Astrocyte (in vitro differentiated cells and primary cell): ENCODE results near the gene OR3A1. TPM values are rescaled to one million over a fixed set of nuclear protein-coding genes. Genes with fewer than 3 reads are reported as not detected.
"Not testable (repeated sequence)": the region's sequence is repeated elsewhere in the genome, so short reads cannot be mapped to it uniquely, and the experiment has no call there.

Source experiments
- DNase-seq: peaks from one replicate; pipeline ENCODE4 v3.0.0-alpha.2; 2010; ENCODE audit warnings: low read depth
- FAIRE-seq: peaks from 2 replicates; lab custom pipeline; 2011; peaks lifted over from hg19 to GRCh38; lab: Jason Lieb, UNC
- H2AFZ ChIP-seq: 2 replicates; pipeline ENCODE4 v1.6.0; 2012; ENCODE audit warnings: low read depth, low read length, inconsistent platforms
- H3K27ac ChIP-seq: 2 replicates; pipeline ENCODE4 v1.5.1; 2011; ENCODE audit warnings: low read depth, low read length, inconsistent platforms
- H3K27me3 ChIP-seq: 2 replicates; pipeline ENCODE4 v1.6.0; 2011; ENCODE audit warnings: low read length, inconsistent platforms; ENCODE audit not compliant: insufficient read depth
- H3K36me3 ChIP-seq: 2 replicates; pipeline ENCODE4 v1.5.1; 2011; ENCODE audit warnings: low read length, inconsistent platforms; ENCODE audit not compliant: insufficient read depth
- H3K4me1 ChIP-seq: 2 replicates; pipeline ENCODE4 v1.5.1; 2011; ENCODE audit warnings: low read length, inconsistent platforms; ENCODE audit not compliant: insufficient read depth
- H3K4me2 ChIP-seq: 2 replicates; pipeline ENCODE4 v1.6.0; 2012; ENCODE audit warnings: low read length, inconsistent platforms
- H3K4me3 ChIP-seq: 2 replicates; pipeline ENCODE4 v1.5.1; 2011; ENCODE audit warnings: low read depth, mild to moderate bottlenecking, low read length, inconsistent platforms; ENCODE audit not compliant: insufficient read depth
- H3K79me2 ChIP-seq: 2 replicates; pipeline ENCODE4 v1.6.0; 2012; ENCODE audit warnings: mild to moderate bottlenecking, low read length, inconsistent platforms; ENCODE audit not compliant: insufficient read depth
- H3K9ac ChIP-seq: 2 replicates; pipeline ENCODE4 v1.6.0; 2012; ENCODE audit warnings: mild to moderate bottlenecking, low read length, inconsistent platforms
- H3K9me3 ChIP-seq: 2 replicates; pipeline ENCODE4 v1.5.1; 2012; ENCODE audit warnings: low read depth, mild to moderate bottlenecking, low read length, inconsistent platforms; ENCODE audit not compliant: insufficient read depth
- H4K20me1 ChIP-seq: 2 replicates; pipeline ENCODE4 v1.6.0; 2012; ENCODE audit warnings: low read length, inconsistent platforms; ENCODE audit not compliant: insufficient read depth
- H3K27ac Mint-ChIP-seq: one replicate; pipeline ENCODE4 v1.8.0; 2021; ENCODE audit warnings: mild to moderate bottlenecking, mixed read lengths; ENCODE audit not compliant: unreplicated experiment
- H3K27me3 Mint-ChIP-seq: one replicate; pipeline ENCODE4 v1.8.0; 2021; ENCODE audit warnings: low read depth, mixed read lengths; ENCODE audit not compliant: unreplicated experiment
- H3K36me3 Mint-ChIP-seq: one replicate; pipeline ENCODE4 v1.8.0; 2021; ENCODE audit warnings: low read depth, mixed read lengths; ENCODE audit not compliant: unreplicated experiment
- H3K4me1 Mint-ChIP-seq: one replicate; pipeline ENCODE4 v1.8.0; 2021; ENCODE audit warnings: low read depth, mixed read lengths; ENCODE audit not compliant: unreplicated experiment
- H3K4me3 Mint-ChIP-seq: one replicate; pipeline ENCODE4 v1.8.0; 2021; ENCODE audit warnings: mild to moderate bottlenecking, moderate library complexity, mixed read lengths; ENCODE audit not compliant: unreplicated experiment
- H3K9me3 Mint-ChIP-seq: one replicate; pipeline ENCODE4 v1.8.0; 2021; ENCODE audit warnings: mild to moderate bottlenecking, mixed read lengths; ENCODE audit not compliant: unreplicated experiment
- EZH2 ChIP-seq: IDR thresholded peaks from 2 replicates; pipeline ENCODE4 v1.6.1; 2012; ENCODE audit warnings: mild to moderate bottlenecking, low read length, inconsistent platforms; ENCODE audit not compliant: insufficient read depth
- total RNA-seq: library from RNA; stranded (reverse); gene quantifications from 2 replicates; pipeline ENCODE4 v1.2.1, GENCODE V29; 2021
- TF ChIP-seq, protein P1 (sequence below): IDR thresholded peaks from 2 replicates; pipeline ENCODE4 v1.5.1; 2011; ENCODE audit warnings: low read depth, mild to moderate bottlenecking, inconsistent platforms, low read length, moderate library complexity; ENCODE audit not compliant: insufficient read depth

OR3A1 gene
- total RNA-seq, 1 donor from 2014 or later = not detected

DNA sequence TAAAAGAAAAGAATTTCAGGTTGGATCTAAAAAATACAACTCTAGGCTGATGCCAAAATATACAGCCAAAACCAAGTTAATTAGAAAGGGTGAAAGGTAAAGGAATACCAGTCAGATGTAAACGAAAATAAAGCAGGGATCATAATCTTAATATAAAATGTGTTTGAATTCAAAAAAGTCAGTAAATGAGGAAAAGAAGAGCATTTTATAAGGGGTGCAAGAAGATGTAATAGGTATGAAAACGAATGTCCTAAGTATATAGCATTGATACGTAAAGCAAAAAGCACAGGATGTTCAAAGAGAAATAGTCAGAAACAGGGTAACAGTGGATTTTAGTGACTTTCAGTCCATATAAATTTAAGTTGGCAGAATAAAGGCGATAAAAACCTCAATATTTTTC lies 2.5 kb downstream of the OR3A1 start:
- Mint-ChIP-seq H3K9me3 (peaks cover 5% of the 10 kb centered on the region), H3K27ac (no peak overlapping the region), H3K36me3 (no peaks in the 10 kb centered on the region), H3K4me3 (no peak overlapping the region), H3K4me1 (no peaks in the 10 kb centered on the region), H3K27me3 (peaks cover 15% of the 10 kb centered on the region)
- H3K4me3 ChIP-seq = no peak overlapping the region
- H2AFZ ChIP-seq = no peak overlapping the region
- peaks cover 3% of the 10 kb centered on the region for H3K9me3 ChIP-seq
- no peak overlapping the region for H3K27ac ChIP-seq
- no peaks in the 10 kb centered on the region for H3K79me2 ChIP-seq
- FAIRE-seq = no peak
- no peaks in the 10 kb centered on the region for H4K20me1 ChIP-seq
- no peaks in the 10 kb centered on the region for H3K4me1 ChIP-seq
- no peak for DNase-seq
- H3K36me3 ChIP-seq = no peaks in the 10 kb centered on the region
- H3K4me2 ChIP-seq = no peak overlapping the region
- no peak overlapping the region for H3K9ac ChIP-seq
- no peak for TF ChIP-seq EZH2
- TF ChIP-seq, protein P1, sequence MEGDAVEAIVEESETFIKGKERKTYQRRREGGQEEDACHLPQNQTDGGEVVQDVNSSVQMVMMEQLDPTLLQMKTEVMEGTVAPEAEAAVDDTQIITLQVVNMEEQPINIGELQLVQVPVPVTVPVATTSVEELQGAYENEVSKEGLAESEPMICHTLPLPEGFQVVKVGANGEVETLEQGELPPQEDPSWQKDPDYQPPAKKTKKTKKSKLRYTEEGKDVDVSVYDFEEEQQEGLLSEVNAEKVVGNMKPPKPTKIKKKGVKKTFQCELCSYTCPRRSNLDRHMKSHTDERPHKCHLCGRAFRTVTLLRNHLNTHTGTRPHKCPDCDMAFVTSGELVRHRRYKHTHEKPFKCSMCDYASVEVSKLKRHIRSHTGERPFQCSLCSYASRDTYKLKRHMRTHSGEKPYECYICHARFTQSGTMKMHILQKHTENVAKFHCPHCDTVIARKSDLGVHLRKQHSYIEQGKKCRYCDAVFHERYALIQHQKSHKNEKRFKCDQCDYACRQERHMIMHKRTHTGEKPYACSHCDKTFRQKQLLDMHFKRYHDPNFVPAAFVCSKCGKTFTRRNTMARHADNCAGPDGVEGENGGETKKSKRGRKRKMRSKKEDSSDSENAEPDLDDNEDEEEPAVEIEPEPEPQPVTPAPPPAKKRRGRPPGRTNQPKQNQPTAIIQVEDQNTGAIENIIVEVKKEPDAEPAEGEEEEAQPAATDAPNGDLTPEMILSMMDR = no peak
- no peaks in the 10 kb centered on the region for H3K27me3 ChIP-seq

DNA sequence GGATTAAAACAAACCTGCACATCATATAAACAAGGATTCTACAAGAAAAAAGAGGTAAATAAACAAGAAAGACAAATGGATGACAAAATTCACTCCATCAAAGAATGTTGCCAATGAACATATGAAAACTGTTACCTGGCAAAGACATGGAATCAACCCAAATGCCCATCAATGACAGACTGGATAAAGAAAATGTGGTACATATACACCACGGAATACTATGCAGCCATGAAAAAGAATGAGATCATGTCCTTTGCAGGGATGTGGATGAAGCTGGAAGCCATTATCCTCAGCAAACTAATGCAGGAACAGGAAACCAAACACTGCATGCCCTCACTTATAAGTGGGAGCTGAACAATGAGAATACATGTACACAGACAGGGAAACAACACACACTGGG lies 4.6 kb downstream of the OR3A1 start:
- H2AFZ ChIP-seq, H3K4me1 ChIP-seq, H3K27me3 ChIP-seq, H3K27ac ChIP-seq, H4K20me1 ChIP-seq, H3K27ac Mint-ChIP-seq, H3K4me3 Mint-ChIP-seq, H3K9me3 Mint-ChIP-seq, H3K36me3 Mint-ChIP-seq, FAIRE-seq, H3K9ac ChIP-seq, H3K36me3 ChIP-seq, H3K4me2 ChIP-seq, H3K4me1 Mint-ChIP-seq, H3K79me2 ChIP-seq, DNase-seq, H3K9me3 ChIP-seq, H3K4me3 ChIP-seq: not testable (repeated sequence)
- peaks cover 11% of the 10 kb centered on the region for H3K27me3 Mint-ChIP-seq

DNA sequence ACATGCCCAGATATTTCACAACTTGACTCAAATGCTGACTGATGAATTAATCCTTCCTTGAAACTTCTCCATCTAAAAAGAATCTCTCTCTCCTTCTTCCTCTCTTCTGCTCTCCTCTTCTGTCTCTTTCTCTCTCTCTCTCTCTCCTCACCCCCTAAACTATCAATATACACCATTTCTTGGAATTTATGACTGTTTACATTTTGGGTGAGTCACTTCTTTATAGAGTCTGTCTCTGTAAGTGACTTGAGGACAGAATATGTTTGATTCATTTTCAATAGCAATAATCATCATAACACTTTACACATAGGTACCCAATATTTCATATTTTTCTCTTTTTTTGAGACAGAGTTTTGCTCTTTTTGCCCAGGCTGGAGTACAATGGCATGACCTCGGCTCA lies 15.3 kb downstream of the OR3A1 start:
- no peak overlapping the region for H3K27ac Mint-ChIP-seq
- Histone ChIP-seq H3K4me3 (no peak overlapping the region), H3K27me3 (no peaks in the 10 kb centered on the region), H3K4me1 (no peaks in the 10 kb centered on the region), H3K27ac (no peak overlapping the region), H4K20me1 (no peaks in the 10 kb centered on the region), H3K9ac (no peak overlapping the region), H3K4me2 (no peak overlapping the region), H3K36me3 (no peaks in the 10 kb centered on the region), H3K9me3 (no peaks in the 10 kb centered on the region), H2AFZ (no peak overlapping the region), H3K79me2 (no peaks in the 10 kb centered on the region)
- FAIRE-seq = no peak
- H3K27me3 Mint-ChIP-seq = peaks cover 9% of the 10 kb centered on the region
- no peak for DNase-seq
- H3K4me3 Mint-ChIP-seq = no peak overlapping the region
- no peaks in the 10 kb centered on the region for H3K36me3 Mint-ChIP-seq
- no peaks in the 10 kb centered on the region for H3K9me3 Mint-ChIP-seq
- H3K4me1 Mint-ChIP-seq = no peaks in the 10 kb centered on the region
- TF ChIP-seq, protein P1 = no peak
- TF ChIP-seq EZH2 = no peak
